Mucosa of descending colon (tissue), 3 donors: ENCODE measurements around the gene NDC1. TPM values are rescaled to one million over a fixed set of nuclear protein-coding genes. Genes with fewer than 3 reads are reported as not detected.

ENCODE experiments used
- ATAC-seq: fragments of 200-7000 bp; cut with Tn5 transposase; one replicate; pipeline ENCODE4 v1.9.1; 2020; ENCODE audit warnings: mild to moderate bottlenecking, moderate library complexity
- DNase-seq, 3 donors: peaks; one replicate each; pipeline ENCODE4 v3.0.0-alpha.2; 2020
- H3K36me3 ChIP-seq: fragments of 200-600 bp; one replicate; pipeline ENCODE4 v1.8.0; 2021; ENCODE audit warnings: low read depth, mild to moderate bottlenecking
- H3K4me1 ChIP-seq: fragments of 200-600 bp; one replicate; pipeline ENCODE4 v1.8.0; 2021; ENCODE audit warnings: low read depth, mild to moderate bottlenecking
- H3K4me3 ChIP-seq: fragments of 200-600 bp; one replicate; pipeline ENCODE4 v1.8.0; 2021; ENCODE audit warnings: mild to moderate bottlenecking
- H3K9me3 ChIP-seq: fragments of 200-600 bp; one replicate; pipeline ENCODE4 v1.8.0; 2021; ENCODE audit warnings: mild to moderate bottlenecking
- intact Hi-C, 2 donors: fragments of 100-400 bp; cut with DNase I in 1 of 2; cut with micrococcal nuclease in 1 of 2; formaldehyde crosslinking; loops; one replicate each; pipeline versions ENCODE4 v1.11.0 to v1.11.1; 2022; cut with DNase I, micrococcal nuclease
- total RNA-seq, 3 donors: library from RNA; stranded (reverse); fragmentation: NEBNext Ultra II Directional in 2 of 3; extraction: Animal tissue kit (Norgen Biotek cat#: 25700) in 2 of 3; gene quantifications; one replicate each; pipeline versions ENCODE4 v1.2.1 to v1.2.4, GENCODE V29; 2021 to 2023
- TF ChIP-seq, protein P1 (sequence below): fragments of 200-600 bp; IDR thresholded peaks from one replicate; pipeline ENCODE4 v1.8.0; 2022; ENCODE audit warnings: antibody characterized with exemption, mild to moderate bottlenecking
- donor health status: DM: no; HTN: no; CAD: no; lungs with moderate emphysema.
- donor health status: DM: no; HTN: no; CAD: no.
- donor health status: DM: no; HTN: yes; CAD: no.

NDC1 gene
- total RNA-seq, 3 donors from 2014 or later = 9.7 to 23.8 (median 11.0) TPM

DNA sequence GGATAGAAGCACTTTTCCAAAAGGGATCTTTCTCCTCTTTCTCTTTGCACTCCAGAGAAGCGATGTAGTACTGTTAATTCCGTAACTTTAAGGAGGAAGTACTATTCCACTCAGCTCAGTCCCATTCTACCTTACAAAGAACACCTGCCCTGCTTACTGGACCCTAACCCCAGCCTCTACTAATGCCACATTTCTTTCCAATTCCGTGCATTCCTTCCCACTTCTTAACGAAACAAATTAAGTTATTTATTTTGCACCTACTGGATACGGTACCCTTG lies 511 bp downstream of the NDC1 start:
- Histone ChIP-seq H3K9me3 (peaks cover 9% of the 10 kb centered on the region), H3K4me3 (peak overlapping the region; percentile 44), H3K4me1 (peaks cover 7% of the 10 kb centered on the region), H3K36me3 (no peaks in the 10 kb centered on the region)
- peak; percentile 12 for ATAC-seq
- no peak for DNase-seq
- intact Hi-C loops = no loop called here
- TF ChIP-seq, protein P1, sequence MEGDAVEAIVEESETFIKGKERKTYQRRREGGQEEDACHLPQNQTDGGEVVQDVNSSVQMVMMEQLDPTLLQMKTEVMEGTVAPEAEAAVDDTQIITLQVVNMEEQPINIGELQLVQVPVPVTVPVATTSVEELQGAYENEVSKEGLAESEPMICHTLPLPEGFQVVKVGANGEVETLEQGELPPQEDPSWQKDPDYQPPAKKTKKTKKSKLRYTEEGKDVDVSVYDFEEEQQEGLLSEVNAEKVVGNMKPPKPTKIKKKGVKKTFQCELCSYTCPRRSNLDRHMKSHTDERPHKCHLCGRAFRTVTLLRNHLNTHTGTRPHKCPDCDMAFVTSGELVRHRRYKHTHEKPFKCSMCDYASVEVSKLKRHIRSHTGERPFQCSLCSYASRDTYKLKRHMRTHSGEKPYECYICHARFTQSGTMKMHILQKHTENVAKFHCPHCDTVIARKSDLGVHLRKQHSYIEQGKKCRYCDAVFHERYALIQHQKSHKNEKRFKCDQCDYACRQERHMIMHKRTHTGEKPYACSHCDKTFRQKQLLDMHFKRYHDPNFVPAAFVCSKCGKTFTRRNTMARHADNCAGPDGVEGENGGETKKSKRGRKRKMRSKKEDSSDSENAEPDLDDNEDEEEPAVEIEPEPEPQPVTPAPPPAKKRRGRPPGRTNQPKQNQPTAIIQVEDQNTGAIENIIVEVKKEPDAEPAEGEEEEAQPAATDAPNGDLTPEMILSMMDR = no peak

DNA sequence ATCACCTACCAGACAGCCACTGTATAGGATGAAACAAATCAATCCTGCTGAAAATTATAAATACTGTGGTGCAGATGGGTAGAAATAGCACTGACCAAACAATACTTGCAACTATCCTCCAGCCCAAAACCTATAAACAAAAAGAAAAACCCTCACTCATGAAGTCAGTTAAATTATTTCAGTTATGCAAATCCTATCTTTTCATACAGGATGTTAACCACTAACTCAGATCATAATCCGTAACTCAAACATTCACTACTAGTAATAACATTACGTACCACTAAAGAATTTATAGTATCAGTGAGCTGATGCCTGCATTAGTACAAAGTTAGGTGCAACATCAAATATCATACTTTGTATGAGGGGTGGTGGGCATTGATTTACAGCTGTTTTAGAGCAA lies 2.6 kb downstream of the NDC1 start:
- DNase-seq (no peak), ATAC-seq (no peak)
- H3K9me3 ChIP-seq = no peaks in the 10 kb centered on the region
- TF ChIP-seq, protein P1 = no peak
- peaks cover 7% of the 10 kb centered on the region for H3K4me1 ChIP-seq
- H3K36me3 ChIP-seq = no peaks in the 10 kb centered on the region
- intact Hi-C loops = no loop called here
- H3K4me3 ChIP-seq = no peak overlapping the region

DNA sequence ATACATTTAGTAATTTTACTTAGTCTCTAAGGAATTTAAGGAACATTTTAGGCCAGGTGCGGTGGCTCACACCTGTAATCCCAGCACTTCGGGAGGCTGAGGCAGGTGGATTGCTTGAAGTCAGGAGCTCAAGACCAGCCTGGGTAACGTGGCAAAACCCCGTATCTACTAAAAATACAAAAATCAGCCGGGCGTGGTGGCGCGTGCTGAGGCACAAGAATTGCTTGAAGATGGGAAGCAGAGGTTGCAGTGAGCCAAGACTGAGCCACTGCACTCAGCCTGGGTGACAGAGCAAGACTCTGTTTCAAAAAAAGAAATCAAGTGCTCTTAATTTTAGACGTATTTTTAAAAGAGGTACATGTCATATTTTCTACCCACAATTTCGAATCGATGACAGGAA lies 3.3 kb downstream of the NDC1 start:
- Histone ChIP-seq H3K36me3 (no peaks in the 10 kb centered on the region), H3K4me1 (peaks cover 7% of the 10 kb centered on the region), H3K9me3 (no peaks in the 10 kb centered on the region), H3K4me3 (no peak overlapping the region)
- intact Hi-C loops = no loop called here
- TF ChIP-seq, protein P1 = no peak
- no peak for DNase-seq
- no peak for ATAC-seq

DNA sequence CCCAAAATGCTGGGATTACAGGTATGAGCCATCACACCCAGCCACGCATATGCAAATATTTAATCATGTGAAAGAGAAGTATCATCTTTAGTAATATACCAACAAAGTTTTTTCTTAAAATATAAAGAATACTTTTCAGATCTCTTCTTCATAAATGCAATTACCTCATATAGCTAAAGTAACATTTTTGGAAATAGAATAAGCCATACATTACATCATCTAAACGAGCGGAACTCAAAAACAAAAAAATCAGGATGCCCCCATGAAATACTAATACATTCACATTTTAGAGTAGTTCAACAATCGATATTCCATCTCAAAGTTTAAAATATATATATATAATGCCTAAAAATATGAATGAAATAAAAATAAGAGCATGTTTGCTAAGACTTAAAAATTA lies 4.7 kb downstream of the NDC1 start:
- no peak for ATAC-seq
- H3K4me1 ChIP-seq = peaks cover 7% of the 10 kb centered on the region
- TF ChIP-seq, protein P1 = no peak
- no peaks in the 10 kb centered on the region for H3K36me3 ChIP-seq
- intact Hi-C loops = no loop called here
- H3K9me3 ChIP-seq = no peaks in the 10 kb centered on the region
- no peak overlapping the region for H3K4me3 ChIP-seq
- DNase-seq = no peak

DNA sequence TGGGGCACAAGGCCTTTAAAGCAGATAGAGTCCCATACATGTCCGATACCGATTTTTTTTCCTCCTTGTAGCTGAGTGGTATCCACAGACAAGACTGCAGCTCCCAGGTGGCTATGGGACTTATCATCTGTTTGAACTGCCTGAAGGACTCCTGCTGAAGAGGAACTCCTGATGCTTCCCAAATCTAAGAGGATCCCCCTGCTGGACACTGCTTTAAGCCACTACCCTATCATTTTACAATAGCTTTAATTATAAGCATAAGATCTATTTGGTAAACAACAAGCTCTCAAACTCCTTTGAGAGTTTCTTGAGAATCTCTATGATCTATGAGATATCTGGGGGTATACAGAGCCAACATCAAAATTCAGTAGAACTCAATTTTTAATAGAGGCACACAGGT lies 11.7 kb downstream of the NDC1 start:
- TF ChIP-seq, protein P1 = no peak
- Histone ChIP-seq H3K9me3 (no peaks in the 10 kb centered on the region), H3K4me3 (no peak overlapping the region), H3K36me3 (no peaks in the 10 kb centered on the region), H3K4me1 (no peaks in the 10 kb centered on the region)
- DNase-seq = no peak
- no peak for ATAC-seq
- intact Hi-C loops = no loop called here

DNA sequence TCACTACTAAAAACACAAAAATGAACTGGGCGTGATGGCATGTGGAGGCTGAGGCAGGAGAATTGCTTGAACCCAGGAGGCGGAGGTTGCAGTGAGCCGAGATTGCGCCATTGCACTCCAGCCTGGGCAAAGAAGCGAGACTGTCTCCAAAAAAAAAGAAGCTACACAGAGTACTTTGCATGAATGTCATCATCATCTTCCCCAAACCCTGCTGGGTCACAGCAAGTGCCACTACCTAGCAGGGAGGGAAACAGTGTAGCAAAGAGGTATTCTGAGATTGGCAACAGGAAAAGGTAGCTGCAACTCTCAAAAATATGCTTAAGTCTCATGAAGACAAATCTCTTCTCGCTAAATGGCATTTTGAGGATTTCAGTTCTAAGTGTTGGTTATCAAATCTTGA lies 12.8 kb downstream of the NDC1 start:
- ATAC-seq (no peak), DNase-seq (no peak)
- intact Hi-C loops = no loop called here
- Histone ChIP-seq H3K4me3 (no peak overlapping the region), H3K36me3 (no peaks in the 10 kb centered on the region), H3K9me3 (no peaks in the 10 kb centered on the region), H3K4me1 (no peaks in the 10 kb centered on the region)
- TF ChIP-seq, protein P1 = no peak
